ENCODE measurements around the gene ANKRD44.

The ANKRD44 gene

DNA sequence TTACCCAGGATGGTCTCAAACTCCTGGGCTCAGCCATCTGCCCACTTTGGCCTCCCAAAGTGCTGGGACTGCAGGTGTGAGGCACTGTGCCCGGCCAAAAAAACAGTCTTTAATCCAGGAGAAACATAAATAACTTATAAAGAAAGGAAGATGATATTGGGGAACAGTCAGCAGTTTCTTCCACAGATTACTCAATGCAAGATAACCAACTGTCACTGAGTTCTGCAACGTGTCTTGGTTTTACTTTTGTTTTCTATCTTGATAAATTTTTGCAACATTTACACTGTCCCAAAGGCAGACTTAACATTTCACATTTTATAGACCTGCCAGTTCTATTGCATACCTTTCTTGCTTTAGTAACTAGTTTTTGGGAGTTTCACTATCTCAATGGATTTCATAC is 71.1 kb downstream of the ANKRD44 start:
- TF ChIP-seq, protein P1, sequence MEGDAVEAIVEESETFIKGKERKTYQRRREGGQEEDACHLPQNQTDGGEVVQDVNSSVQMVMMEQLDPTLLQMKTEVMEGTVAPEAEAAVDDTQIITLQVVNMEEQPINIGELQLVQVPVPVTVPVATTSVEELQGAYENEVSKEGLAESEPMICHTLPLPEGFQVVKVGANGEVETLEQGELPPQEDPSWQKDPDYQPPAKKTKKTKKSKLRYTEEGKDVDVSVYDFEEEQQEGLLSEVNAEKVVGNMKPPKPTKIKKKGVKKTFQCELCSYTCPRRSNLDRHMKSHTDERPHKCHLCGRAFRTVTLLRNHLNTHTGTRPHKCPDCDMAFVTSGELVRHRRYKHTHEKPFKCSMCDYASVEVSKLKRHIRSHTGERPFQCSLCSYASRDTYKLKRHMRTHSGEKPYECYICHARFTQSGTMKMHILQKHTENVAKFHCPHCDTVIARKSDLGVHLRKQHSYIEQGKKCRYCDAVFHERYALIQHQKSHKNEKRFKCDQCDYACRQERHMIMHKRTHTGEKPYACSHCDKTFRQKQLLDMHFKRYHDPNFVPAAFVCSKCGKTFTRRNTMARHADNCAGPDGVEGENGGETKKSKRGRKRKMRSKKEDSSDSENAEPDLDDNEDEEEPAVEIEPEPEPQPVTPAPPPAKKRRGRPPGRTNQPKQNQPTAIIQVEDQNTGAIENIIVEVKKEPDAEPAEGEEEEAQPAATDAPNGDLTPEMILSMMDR (IDR thresholded peaks at IDR 0.05; ENCODE audit: low read length) = no peak
- no peak for TF ChIP-seq EZH2 (IDR thresholded peaks at IDR 0.05; ENCODE audit: borderline replicate concordance, low read length)
- Histone ChIP-seq H3K4me3 (ENCODE audit: low read depth, low read length, poor library complexity, severe bottlenecking) (no peak overlapping the region), H3K36me3 (ENCODE audit: insufficient read depth, low read length) (0 out of 2 replicates have a peak, but pooled peaks cover 3% of the 10 kb centered on the region), H3K9me3 (ENCODE audit: low read length) (no peaks in the 10 kb centered on the region), H2AFZ (ENCODE audit: low read length) (no peak overlapping the region), H3K9me2 (ENCODE audit: low read depth, low read length) (no peaks in the 10 kb centered on the region), H3K27ac (ENCODE audit: low read depth, low read length, poor library complexity, severe bottlenecking) (no peak overlapping the region), H3K27me3 (ENCODE audit: insufficient read depth, low read length) (no peaks in the 10 kb centered on the region), H3K9ac (ENCODE audit: low read length) (no peak overlapping the region), H3K4me2 (ENCODE audit: low read length) (peak overlapping the region; percentile 23; the same call in 1 of the 2 replicates), H4K20me1 (ENCODE audit: insufficient read depth, low read length) (no peaks in the 10 kb centered on the region), H3K4me1 (ENCODE audit: insufficient read depth, low read length, severe bottlenecking) (peaks cover 48% of the 10 kb centered on the region), H3F3A (ENCODE audit: insufficient read depth, low read length) (no peaks in the 10 kb centered on the region), H3K79me2 (ENCODE audit: insufficient read depth, low read length) (peaks cover 20% of the 10 kb centered on the region)

DNA sequence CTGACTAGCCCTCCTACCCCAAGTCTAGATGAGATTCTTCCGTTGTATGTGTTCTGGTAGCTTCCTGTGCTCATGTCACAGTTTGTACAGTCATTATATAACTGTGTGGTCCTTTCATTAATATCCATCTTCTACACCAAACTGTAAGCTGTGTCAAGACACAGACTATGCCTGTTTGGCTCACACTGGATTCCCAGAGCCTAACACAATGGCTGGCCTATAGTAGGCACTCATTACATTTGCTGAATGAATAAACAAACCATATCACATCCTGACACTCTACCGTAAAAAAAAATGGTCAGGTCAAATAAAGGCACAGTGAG is 72.6 kb downstream of the ANKRD44 start:
- Histone ChIP-seq H3K4me2 (ENCODE audit: low read length) (no peak overlapping the region; the same call in 1 of the 2 replicates), H3K9me3 (ENCODE audit: low read length) (no peaks in the 10 kb centered on the region), H3K79me2 (ENCODE audit: insufficient read depth, low read length) (peaks cover 17% of the 10 kb centered on the region), H2AFZ (ENCODE audit: low read length) (no peak overlapping the region), H3K4me1 (ENCODE audit: insufficient read depth, low read length, severe bottlenecking) (peaks cover 48% of the 10 kb centered on the region), H3K27me3 (ENCODE audit: insufficient read depth, low read length) (no peaks in the 10 kb centered on the region), H3F3A (ENCODE audit: insufficient read depth, low read length) (no peaks in the 10 kb centered on the region), H3K4me3 (ENCODE audit: low read depth, low read length, poor library complexity, severe bottlenecking) (no peak overlapping the region), H3K27ac (ENCODE audit: low read depth, low read length, poor library complexity, severe bottlenecking) (no peak overlapping the region), H4K20me1 (ENCODE audit: insufficient read depth, low read length) (no peaks in the 10 kb centered on the region), H3K9me2 (ENCODE audit: low read depth, low read length) (no peaks in the 10 kb centered on the region), H3K36me3 (ENCODE audit: insufficient read depth, low read length) (no peaks in the 10 kb centered on the region), H3K9ac (ENCODE audit: low read length) (no peak overlapping the region)
- TF ChIP-seq, protein P1 (IDR thresholded peaks at IDR 0.05; ENCODE audit: low read length) = no peak
- no peak for TF ChIP-seq EZH2 (IDR thresholded peaks at IDR 0.05; ENCODE audit: borderline replicate concordance, low read length)

DNA sequence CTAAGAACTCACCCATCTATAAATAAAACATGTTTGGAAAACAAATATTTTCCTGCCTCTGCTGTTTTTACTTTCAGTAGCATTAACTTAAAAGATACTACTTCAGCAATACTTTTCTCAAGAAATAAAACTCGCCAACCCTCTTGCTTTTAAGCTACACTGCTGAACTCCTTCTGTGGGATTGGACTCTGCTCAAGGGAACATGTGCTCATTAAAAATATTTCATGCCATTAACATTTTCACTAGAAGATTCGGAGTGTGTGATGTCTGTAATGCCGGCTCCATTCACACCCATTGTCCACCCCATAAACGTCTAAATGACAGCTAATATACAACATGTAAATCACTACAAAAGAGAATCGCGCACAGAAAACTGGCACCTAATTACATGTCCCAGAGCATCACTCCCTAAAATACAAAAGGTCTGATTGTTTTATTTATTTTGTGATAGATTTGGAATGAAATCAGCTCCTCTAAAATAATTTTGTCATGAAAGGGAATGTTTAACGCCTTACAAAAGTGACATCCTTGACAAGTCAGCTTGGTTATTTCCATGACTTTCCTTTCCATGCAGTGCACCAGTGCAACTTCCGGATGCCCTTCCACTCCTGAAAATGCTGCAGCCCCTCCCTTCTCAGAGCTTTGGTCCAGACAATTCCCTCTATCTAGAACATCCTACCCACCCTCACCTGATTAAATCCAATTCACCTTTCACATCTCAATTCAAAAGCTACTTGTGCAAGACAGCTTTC is 73.1 kb downstream of the ANKRD44 start:
- Histone ChIP-seq H3K9me2 (ENCODE audit: low read depth, low read length) (no peaks in the 10 kb centered on the region), H3K4me1 (ENCODE audit: insufficient read depth, low read length, severe bottlenecking) (peaks cover 48% of the 10 kb centered on the region), H3K9ac (ENCODE audit: low read length) (no peak overlapping the region), H3K4me2 (ENCODE audit: low read length) (peak overlapping the region; percentile 9; the same call in 1 of the 2 replicates), H3K27ac (ENCODE audit: low read depth, low read length, poor library complexity, severe bottlenecking) (no peak overlapping the region), H2AFZ (ENCODE audit: low read length) (no peak overlapping the region), H3F3A (ENCODE audit: insufficient read depth, low read length) (no peaks in the 10 kb centered on the region), H3K36me3 (ENCODE audit: insufficient read depth, low read length) (no peaks in the 10 kb centered on the region), H3K79me2 (ENCODE audit: insufficient read depth, low read length) (peaks cover 16% of the 10 kb centered on the region), H3K9me3 (ENCODE audit: low read length) (no peaks in the 10 kb centered on the region), H3K27me3 (ENCODE audit: insufficient read depth, low read length) (no peaks in the 10 kb centered on the region), H4K20me1 (ENCODE audit: insufficient read depth, low read length) (no peaks in the 10 kb centered on the region), H3K4me3 (ENCODE audit: low read depth, low read length, poor library complexity, severe bottlenecking) (no peak overlapping the region)
- no peak for TF ChIP-seq EZH2 (IDR thresholded peaks at IDR 0.05; ENCODE audit: borderline replicate concordance, low read length)
- TF ChIP-seq, protein P1 (IDR thresholded peaks at IDR 0.05; ENCODE audit: low read length) = no peak
